Stimulated activated CD4-positive, alpha-beta T cell treated with anti-CD3 and anti-CD28 coated beads, Interleukin-2, amount 100 ng/mL, for 24 hours (primary cell): ENCODE results near the gene TPRG1.
"Not testable (repeated sequence)": the region's sequence is repeated elsewhere in the genome, so short reads cannot be mapped to it uniquely, and the experiment has no call there.

ENCODE experiments used
- DNase-seq, 2 donors: peaks; one replicate each; pipeline ENCODE4 v3.0.0-alpha.2; 2020

TPRG1 gene

DNA sequence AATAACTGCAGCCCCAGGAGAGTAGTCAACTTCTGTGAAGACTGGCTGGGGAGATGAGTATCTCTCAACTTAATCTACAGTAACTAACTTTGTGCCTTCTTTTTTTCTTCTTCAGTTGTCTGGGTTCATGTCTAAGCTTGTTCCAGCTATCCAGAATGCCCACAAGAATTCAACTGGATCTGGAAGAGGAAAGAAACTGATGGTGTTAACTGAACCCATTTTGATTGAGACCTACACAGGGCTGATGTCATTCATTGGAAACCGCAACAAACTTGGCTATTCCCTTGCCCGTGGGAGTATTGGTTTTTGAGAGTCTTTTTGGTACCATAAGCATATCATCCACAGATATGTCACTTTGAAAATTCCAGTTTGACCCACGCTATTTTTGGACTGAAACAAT lies 148.7 kb downstream of the TPRG1 start:
- no peak for DNase-seq

- no peak for DNase-seq
Observed at GRCh38 chr3:189322339-189322738, 150.6 kb downstream of the TPRG1 start.

GRCh38 chr3:189324538-189325138 lies 152.9 kb downstream of the TPRG1 start:
- DNase-seq, result peak; percentile 71 to 78

DNA sequence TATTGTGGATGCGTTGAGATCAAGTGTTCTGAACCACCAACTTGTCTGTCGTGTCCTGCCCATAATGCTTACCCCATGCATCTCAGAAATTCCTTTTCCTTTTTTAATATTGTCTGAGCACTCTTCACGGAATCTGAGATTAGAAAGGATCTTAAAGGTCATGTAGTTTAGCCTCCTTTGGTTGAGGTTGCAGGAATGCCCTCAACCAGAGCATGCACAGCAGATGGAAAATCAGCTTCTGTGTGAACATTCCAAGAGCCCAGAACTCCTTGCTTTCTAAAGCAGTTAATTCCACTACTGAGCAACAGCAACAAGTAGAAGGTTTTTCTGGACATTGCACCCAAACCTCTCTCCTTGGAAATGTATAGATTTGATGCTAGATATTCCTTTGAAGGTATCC lies 153.7 kb downstream of the TPRG1 start:
- DNase-seq, result no peak

DNA sequence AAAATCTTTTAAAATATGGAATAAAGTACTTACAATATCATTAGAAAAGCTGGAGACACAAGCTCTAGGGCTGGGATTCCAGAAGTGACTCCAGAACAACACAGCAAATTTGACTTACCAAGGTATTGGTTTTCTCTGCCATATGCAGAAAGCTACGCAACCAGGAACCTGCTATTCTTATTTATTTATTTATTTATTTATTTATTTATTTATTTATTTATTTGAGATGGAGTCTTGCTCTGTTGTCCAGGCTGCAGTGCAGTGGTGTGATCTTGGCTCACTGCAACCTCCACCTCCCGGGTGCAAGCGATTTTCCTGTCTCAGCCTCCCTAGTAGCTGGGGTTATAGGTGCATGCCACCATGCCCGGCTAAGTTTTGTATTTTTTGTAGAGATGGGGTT lies 157.9 kb downstream of the TPRG1 start:
- DNase-seq, result not testable (repeated sequence)

DNA sequence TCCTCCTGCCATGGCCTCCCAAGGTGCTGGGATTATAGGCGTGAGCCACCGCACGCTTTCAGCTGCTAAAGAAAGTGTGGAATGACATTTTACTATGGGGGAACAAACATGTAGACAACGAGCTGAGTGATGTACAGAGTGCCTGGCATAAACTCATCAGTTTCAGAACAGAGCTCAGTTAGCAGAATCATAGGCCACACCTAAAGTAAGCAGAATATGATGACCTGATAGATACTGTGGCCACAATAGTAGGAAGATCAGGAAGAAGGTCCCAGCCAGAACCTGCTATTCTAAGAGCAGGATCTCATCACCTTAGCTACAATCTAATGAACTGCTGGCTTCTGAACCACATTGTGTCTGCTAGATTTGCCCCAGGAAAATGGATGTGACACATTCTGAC lies 158.3 kb downstream of the TPRG1 start:
- no peak for DNase-seq

DNA sequence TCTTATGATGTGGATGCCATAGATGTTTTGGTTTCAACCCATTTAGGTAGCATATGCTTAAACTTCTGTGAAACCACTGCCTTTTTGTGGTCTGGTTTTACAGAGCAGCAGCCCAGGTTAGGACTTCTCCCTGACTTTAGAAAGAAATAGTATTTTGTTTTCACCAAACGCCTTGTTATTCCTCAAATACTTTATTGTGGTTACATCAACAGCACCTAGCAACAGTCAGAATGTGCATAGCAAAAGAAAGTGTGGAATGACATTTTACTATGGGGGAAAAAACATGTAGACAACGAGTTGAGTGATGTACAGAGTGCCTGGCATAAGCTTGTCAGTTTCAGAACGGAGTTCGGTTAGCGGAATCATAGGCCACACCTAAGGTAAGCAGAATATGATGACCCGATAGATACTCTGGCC lies 159.2 kb downstream of the TPRG1 start:
- DNase-seq, result no peak

DNA sequence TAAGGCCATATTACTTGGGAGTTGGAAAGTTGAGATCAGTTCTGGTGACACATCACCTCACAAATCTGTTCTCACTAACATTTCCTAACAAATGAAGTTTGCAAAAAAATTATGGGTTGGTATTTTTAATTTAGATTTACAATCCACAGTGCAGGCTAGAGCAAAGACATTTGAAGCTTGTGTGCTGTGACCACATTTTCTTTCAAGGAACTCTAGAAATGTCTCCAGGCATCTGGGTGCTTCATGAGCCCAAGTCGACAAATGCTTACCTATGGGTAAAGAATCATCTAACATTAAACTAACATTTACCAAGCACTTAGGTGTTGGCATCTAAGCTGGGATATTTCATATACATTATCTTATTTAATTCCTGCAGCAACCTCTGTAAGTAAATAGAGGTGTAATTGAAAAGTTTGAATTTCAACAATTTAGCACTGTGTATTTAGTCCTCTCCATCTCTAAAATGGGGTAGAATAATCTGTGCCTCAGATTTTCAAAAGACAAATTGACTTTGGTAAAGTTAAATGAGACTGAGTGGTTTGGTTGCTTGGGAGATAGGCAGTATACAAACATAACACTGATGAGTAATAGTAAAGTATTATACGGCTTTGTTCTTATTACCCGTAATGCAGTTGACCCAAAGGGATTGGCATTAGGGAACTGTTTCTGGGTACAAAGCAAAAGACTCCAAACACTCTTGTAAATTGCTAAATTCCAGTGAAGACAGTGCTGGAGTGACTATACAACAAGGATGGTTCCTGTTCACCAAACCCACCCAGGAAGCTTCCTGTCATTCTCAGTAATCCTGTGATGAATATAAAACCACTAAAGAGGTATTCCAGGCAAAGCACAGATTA lies 162.5 kb downstream of the TPRG1 start:
- DNase-seq, result no peak

DNA sequence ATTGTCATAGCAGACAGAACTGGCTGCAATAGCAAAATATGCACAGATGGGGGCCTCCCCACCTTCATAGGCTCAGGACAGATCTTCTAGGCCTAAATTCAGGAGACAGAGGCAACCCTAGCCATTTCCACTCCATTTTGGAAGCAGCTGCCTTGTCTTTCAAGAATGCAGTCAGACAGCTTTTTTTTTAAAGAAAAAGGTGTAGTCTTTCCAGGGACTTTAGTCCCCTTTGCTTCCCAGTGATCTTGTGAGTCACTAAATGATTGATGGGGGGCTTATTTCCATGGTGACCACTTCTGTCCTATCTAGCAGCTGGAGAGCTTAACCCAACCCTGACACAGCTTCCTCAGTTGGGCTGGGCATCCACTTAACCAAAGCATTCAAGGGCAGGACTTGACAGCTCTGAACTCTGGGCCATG lies 165.9 kb downstream of the TPRG1 start:
- DNase-seq, result no peak

DNA sequence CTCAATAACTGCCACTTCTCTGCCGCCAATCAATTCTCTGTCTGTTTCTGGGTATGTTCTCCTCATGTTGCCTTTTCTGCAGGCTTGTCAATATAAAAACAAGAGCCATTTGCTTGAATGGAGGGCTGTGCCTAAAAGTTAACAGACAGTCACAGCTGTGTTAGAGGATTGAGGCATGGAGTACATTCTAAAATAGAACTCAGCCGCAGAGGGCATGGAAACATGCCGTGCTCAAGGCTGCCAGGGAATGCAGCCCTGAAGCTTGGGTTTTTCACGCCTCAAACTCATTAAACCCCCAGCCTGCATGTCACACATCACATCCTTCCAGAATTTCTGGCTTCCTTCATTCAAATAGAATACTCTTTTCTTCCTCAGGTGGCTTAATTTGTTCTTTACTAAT lies 166.6 kb downstream of the TPRG1 start:
- DNase-seq, result no peak

DNA sequence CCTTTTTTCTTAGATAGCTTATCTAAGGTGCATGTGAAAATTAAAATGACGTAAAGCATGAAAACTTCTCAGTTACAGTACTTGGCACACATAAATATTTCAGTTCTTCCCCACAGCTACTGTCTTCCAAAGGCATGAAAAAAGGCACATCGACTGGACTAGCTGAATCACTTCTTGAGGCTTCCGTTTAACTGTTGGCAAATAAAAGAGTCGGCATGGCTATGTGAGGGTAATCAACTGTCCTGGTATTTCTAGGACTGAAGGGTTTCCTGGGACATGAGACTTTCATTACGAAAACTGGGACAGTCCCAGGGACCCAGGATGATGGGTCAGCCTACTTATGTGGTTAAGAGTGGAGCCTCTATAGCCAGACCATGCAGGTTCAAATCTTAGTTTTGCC lies 168.2 kb downstream of the TPRG1 start:
- DNase-seq, result no peak

- peak in 1 of 2 donors; percentile 17 for DNase-seq
Observed at GRCh38 chr3:189340680-189341460, 169.1 kb downstream of the TPRG1 start.

DNA sequence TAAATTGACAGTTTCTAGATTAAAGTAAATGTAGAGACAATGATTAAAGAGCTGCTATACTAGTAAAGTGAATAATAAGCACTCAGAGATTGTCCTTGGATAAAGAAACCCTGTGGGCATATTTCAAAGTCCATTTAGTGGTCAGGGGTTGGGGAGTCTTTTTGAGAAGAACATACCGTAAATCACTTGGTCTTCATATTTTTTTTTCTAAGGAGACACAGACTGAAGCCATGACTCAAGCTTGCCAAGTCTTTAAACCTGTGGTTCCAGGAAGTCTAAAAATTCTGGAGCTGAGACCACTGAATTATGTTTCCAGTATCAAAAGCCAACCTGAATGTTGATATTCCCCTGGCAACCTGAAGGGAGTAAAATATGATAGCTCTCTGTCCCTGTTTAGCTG lies 171.0 kb downstream of the TPRG1 start:
- DNase-seq, result no peak

- no peak for DNase-seq
Observed at GRCh38 chr3:189344996-189345395, 173.2 kb downstream of the TPRG1 start.

DNA sequence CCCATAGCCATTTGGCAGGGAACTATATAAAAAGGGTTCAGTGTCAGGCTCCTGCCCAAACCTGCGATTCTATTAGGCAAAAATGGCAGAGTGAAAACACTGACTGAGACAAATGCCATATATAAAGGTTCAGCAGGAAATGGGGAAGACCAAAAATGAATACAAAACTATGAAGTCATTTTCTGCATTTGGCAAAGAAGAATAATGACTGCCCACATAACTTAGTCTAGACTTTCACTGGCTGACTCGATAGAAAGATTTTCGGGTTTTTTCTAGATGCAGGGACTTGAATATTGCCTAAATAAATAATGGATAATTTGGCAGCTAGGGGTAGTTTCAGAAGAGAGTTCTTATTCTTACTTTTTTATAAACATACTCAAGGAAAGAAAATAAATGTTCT lies 178.0 kb downstream of the TPRG1 start:
- no peak for DNase-seq

- no peak for DNase-seq
Observed at GRCh38 chr3:189353318-189353965, 181.7 kb downstream of the TPRG1 start.

- no peak for DNase-seq
Observed at GRCh38 chr3:189353988-189354889, 182.5 kb downstream of the TPRG1 start.

GRCh38 chr3:189355115-189355480 lies 183.3 kb downstream of the TPRG1 start:
- no peak for DNase-seq

- peak; percentile 23 to 26 for DNase-seq
Observed at GRCh38 chr3:189355481-189356201, 183.9 kb downstream of the TPRG1 start.

DNA sequence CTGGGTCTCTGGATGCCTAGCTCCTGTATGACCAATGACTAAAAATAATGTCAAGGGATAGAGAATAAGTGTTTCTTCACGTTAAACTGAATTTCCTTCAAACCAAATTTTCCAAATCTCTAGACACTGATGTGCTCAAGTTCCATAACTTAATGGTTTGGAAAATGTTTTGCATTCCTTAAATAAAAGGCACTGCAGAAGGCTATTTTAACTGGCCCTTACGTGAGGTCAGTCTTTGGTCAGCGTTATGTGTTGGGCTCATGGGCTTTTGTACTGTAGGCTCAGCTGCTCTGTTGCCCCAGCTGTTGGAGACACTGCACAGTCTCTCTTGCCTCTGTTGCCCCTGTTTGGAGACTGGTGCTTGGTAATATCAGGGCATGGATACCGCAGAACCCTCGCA lies 188.5 kb downstream of the TPRG1 start:
- DNase-seq, result no peak

DNA sequence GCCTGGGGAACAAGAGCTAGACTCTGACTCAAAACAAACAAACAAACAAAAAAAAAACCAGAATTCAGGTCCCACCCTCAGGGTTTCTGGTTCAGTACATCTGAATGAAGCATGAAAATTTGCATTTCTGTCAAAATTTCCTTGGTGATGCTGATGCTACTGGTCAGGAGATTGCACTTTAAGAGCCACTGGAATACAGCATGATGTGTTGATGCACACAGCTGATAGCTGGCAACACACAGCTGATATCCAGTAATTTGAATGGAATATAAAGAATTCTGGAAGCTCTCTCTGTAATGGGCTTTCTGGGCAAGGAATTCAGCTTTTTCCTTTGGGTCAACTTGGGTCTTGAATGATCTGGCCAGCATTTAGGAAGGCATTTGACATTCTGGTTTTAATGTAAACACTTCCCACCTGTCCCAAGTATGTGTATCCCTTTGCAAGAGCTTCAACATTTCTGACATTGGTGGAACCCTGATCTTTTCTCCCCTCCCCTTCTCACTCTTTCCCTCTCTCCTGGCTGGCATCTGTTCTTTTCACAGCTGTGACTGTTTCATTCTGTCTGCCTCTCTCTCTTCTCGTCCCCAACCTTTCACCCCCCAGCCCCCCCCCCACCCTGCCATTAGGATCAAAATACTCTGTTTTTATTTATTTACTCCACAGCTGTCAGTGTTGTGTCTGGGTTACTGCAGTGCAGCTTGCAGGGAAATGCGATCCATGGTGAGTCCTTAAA lies 189.5 kb downstream of the TPRG1 start:
- DNase-seq, result no peak
